Activated CD8-positive, alpha-beta T cell treated with anti-CD3 and anti-CD28 coated beads for 36 hours (primary cell): Measurements from ENCODE around the gene CSNK1G3. TPM values are rescaled to one million over a fixed set of nuclear protein-coding genes. Genes with fewer than 3 reads are reported as not detected.

Experiments
- ATAC-seq: fragments of 200-7000 bp; cut with Tn5 transposase; one replicate; pipeline ENCODE4 v1.10.0; 2021; ENCODE audit warnings: mild to moderate bottlenecking, moderate library complexity
- CTCF ChIA-PET: fragments of 350-600 bp; sonication (Branson Sonifier 250); formaldehyde crosslinking; loops from one replicate; lab custom pipeline; 2021; ENCODE audit warnings: antibody characterized with exemption; lab: Charles Lee
- POLR2A ChIA-PET: fragments of 350-600 bp; sonication (Branson Sonifier 250); formaldehyde crosslinking; loops from one replicate; lab custom pipeline; 2021; ENCODE audit warnings: antibody characterized with exemption; lab: Charles Lee
- DNase-seq: peaks from one replicate; pipeline ENCODE4 v3.0.0-alpha.2; 2020
- H3K27ac Mint-ChIP-seq: one replicate; pipeline ENCODE4 v1.8.0; 2021; ENCODE audit warnings: mild to moderate bottlenecking, mixed read lengths
- H3K27me3 Mint-ChIP-seq: one replicate; pipeline ENCODE4 v1.8.0; 2021; ENCODE audit warnings: mixed read lengths
- H3K36me3 Mint-ChIP-seq: one replicate; pipeline ENCODE4 v1.8.0; 2021; ENCODE audit warnings: low read depth, mixed read lengths
- H3K4me1 Mint-ChIP-seq: one replicate; pipeline ENCODE4 v1.8.0; 2021; ENCODE audit warnings: low read depth, mixed read lengths
- H3K4me3 Mint-ChIP-seq: one replicate; pipeline ENCODE4 v1.8.0; 2021; ENCODE audit warnings: mild to moderate bottlenecking, moderate library complexity, mixed read lengths
- H3K9me3 Mint-ChIP-seq: one replicate; pipeline ENCODE4 v1.8.0; 2021; ENCODE audit warnings: mixed read lengths
- intact Hi-C: fragments of 100-400 bp; cut with micrococcal nuclease; formaldehyde crosslinking; loops from one replicate; pipeline ENCODE4 v1.10.0; 2022
- total RNA-seq, 2 experiments: library from RNA; stranded (reverse); gene quantifications; one replicate each; pipeline ENCODE4 v1.2.3, GENCODE V29; 2021
- TF ChIP-seq, protein P1 (sequence below): fragments of 200-600 bp; IDR thresholded peaks from one replicate; pipeline ENCODE4 v1.8.0; 2022; ENCODE audit warnings: antibody characterized with exemption, mild to moderate bottlenecking

CSNK1G3 gene
- total RNA-seq, 2 experiments from 2014 or later: 36.1 to 39.2 TPM

DNA sequence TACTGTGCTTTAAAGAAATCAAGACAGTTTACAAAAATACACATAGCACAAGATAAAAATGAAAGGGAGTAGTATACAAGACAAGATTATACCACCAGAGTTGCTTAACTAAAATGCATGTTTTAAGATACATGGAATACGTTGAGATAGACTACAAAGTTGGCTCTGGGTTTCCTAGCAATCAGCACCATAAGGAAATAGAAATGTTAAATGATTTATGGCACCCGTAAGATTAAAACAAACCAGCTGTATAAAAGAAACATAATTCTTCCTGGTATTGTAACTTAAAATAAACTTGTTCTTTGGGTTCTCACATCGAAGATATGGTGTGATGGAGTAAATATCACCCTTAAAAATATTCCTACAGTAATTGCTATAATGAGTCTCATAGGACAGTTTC lies 9.9 kb upstream of the CSNK1G3 start:
- CTCF ChIA-PET: no interaction called here
- no peak for DNase-seq
- POLR2A ChIA-PET: no interaction called here
- no peak for ATAC-seq
- Mint-ChIP-seq H3K27ac (no peak overlapping the region), H3K4me1 (peaks cover 6% of the 10 kb centered on the region), H3K9me3 (no peaks in the 10 kb centered on the region), H3K36me3 (no peaks in the 10 kb centered on the region), H3K27me3 (peaks cover 19% of the 10 kb centered on the region), H3K4me3 (no peak overlapping the region)
- TF ChIP-seq, protein P1, sequence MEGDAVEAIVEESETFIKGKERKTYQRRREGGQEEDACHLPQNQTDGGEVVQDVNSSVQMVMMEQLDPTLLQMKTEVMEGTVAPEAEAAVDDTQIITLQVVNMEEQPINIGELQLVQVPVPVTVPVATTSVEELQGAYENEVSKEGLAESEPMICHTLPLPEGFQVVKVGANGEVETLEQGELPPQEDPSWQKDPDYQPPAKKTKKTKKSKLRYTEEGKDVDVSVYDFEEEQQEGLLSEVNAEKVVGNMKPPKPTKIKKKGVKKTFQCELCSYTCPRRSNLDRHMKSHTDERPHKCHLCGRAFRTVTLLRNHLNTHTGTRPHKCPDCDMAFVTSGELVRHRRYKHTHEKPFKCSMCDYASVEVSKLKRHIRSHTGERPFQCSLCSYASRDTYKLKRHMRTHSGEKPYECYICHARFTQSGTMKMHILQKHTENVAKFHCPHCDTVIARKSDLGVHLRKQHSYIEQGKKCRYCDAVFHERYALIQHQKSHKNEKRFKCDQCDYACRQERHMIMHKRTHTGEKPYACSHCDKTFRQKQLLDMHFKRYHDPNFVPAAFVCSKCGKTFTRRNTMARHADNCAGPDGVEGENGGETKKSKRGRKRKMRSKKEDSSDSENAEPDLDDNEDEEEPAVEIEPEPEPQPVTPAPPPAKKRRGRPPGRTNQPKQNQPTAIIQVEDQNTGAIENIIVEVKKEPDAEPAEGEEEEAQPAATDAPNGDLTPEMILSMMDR: no peak
- intact Hi-C loops: no loop called here

DNA sequence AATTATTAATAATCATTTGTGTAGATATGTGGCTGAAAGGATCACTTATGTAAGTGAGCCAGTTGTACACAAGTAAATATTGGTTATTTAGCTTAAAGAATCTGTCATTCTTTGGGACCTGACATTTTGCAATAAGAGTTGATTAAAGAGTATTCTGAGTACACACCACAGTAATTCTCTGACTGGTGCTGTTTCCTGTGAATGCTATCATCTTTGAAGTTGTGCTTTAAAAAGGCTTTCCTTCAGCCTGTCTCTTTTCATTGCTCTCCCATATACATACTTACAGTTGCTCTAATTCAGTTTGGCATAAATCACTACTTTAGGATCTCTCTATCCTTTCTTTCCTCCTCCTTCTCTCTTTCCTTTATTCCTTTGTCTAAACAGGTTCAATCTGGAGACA lies 8.7 kb upstream of the CSNK1G3 start:
- H3K9me3 Mint-ChIP-seq: no peaks in the 10 kb centered on the region
- peaks cover 19% of the 10 kb centered on the region for H3K27me3 Mint-ChIP-seq
- intact Hi-C loops: no loop called here
- H3K4me1 Mint-ChIP-seq: peaks cover 6% of the 10 kb centered on the region
- H3K36me3 Mint-ChIP-seq: no peaks in the 10 kb centered on the region
- POLR2A ChIA-PET: interaction anchor here (1.6 kb wide), 1 partner anchor 8 kb away, joined by 6 read pairs; the partner anchor contains the start of gene CSNK1G3
- DNase-seq (no peak), ATAC-seq (no peak)
- TF ChIP-seq, protein P1: no peak
- H3K27ac Mint-ChIP-seq: no peak overlapping the region
- no peak overlapping the region for H3K4me3 Mint-ChIP-seq
- CTCF ChIA-PET: no interaction called here

DNA sequence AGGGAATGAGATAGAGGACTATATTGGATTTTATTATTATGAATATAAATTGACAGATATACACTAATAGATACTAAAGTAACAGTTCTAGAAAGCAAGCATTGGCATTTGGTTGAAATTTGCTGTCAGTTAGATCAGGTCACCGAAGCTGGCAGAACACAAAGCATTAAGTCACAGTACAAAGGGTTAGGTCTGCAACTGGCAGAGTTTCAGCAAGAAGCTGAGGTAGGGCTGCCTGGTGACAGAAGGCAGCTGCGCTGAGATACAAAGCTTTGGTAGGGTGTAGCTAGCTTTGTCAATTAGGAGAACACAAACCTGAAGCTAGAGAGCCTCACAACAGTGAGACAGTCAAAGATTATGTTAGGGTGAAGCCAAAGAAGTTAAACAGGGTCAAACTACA lies 6.3 kb upstream of the CSNK1G3 start:
- peaks cover 11% of the 10 kb centered on the region for H3K27me3 Mint-ChIP-seq
- H3K4me1 Mint-ChIP-seq: peaks cover 7% of the 10 kb centered on the region
- no peaks in the 10 kb centered on the region for H3K9me3 Mint-ChIP-seq
- ATAC-seq: no peak
- ChIA-PET POLR2A (interaction anchor here (0.7 to 1.3 kb wide), 2 partner anchors 58 to 105 kb away, joined by 3 read pairs; no protein-coding TSS in a partner anchor), CTCF (interaction anchor here (1.8 kb wide), 1 partner anchor 82 kb away, joined by 14 read pairs; the partner anchor contains the start of gene CEP120)
- intact Hi-C loops: no loop called here
- no peaks in the 10 kb centered on the region for H3K36me3 Mint-ChIP-seq
- TF ChIP-seq, protein P1: no peak
- no peak overlapping the region for H3K4me3 Mint-ChIP-seq
- no peak overlapping the region for H3K27ac Mint-ChIP-seq
- DNase-seq: no peak

GRCh38 chr5:123508441-123508840 lies 3.5 kb upstream of the CSNK1G3 start:
- peaks cover 14% of the 10 kb centered on the region for H3K4me1 Mint-ChIP-seq
- DNase-seq: no peak
- intact Hi-C loops: loop anchor here (1.0 kb wide), 1 partner anchor 60 kb away; no protein-coding TSS in a partner anchor
- CTCF ChIA-PET: interaction anchor here (1.9 to 2.3 kb wide), 2 partner anchors 11 to 85 kb away, joined by 6 read pairs; partner anchors contain the start of gene CEP120
- no peak for ATAC-seq
- H3K9me3 Mint-ChIP-seq: no peaks in the 10 kb centered on the region
- H3K27ac Mint-ChIP-seq: no peak overlapping the region
- TF ChIP-seq, protein P1: no peak
- H3K4me3 Mint-ChIP-seq: no peak overlapping the region
- H3K36me3 Mint-ChIP-seq: peaks cover 2% of the 10 kb centered on the region
- H3K27me3 Mint-ChIP-seq: peaks cover 10% of the 10 kb centered on the region
- POLR2A ChIA-PET: no interaction called here

GRCh38 chr5:123511290-123511647 lies 708 bp upstream of the CSNK1G3 start:
- ATAC-seq (no peak), DNase-seq (no peak)
- intact Hi-C loops: loop anchor here (5.0 kb wide), 3 partner anchors 36 to 89 kb away; partner anchors contain the start of gene CEP120
- H3K27me3 Mint-ChIP-seq: peaks cover 5% of the 10 kb centered on the region
- ChIA-PET CTCF (interaction anchor here (1.1 to 1.2 kb wide), 2 partner anchors 12 to 88 kb away, joined by 4 read pairs; partner anchors contain the start of gene CEP120), POLR2A (interaction anchor here (0.7 to 6.7 kb wide), 12 partner anchors 8 to 667 kb away, joined by 3 to 64 read pairs (median 4); partner anchors contain the start of gene CEP120)
- H3K9me3 Mint-ChIP-seq: no peaks in the 10 kb centered on the region
- peak overlapping the region; percentile 92 for H3K4me3 Mint-ChIP-seq
- peaks cover 40% of the 10 kb centered on the region for H3K4me1 Mint-ChIP-seq
- peak overlapping the region; percentile 98 for H3K27ac Mint-ChIP-seq
- TF ChIP-seq, protein P1: no peak
- H3K36me3 Mint-ChIP-seq: peaks cover 7% of the 10 kb centered on the region
